Left kidney (tissue), 2 donors: ENCODE data around the gene RHOT2. TPM values are rescaled to one million over a fixed set of nuclear protein-coding genes. Genes with fewer than 3 reads are reported as not detected.
"Not testable (repeated sequence)": the region's sequence is repeated elsewhere in the genome, so short reads cannot be mapped to it uniquely, and the experiment has no call there.

Source experiments
- DNase-seq: peaks from one replicate; pipeline ENCODE4 v3.0.0-alpha.2; 2013
- polyA plus RNA-seq: library from polyadenylated mRNA; unstranded; fragments of 120-200 nt; gene quantifications from one replicate; pipeline ENCODE4 v1.2.1, GENCODE V29; 2013; ENCODE audit not compliant: insufficient read length

RHOT2 gene
- polyA plus RNA-seq, 1 donor: 70.8 TPM

GRCh38 chr16:712740-713250 lies 44.9 kb downstream of the RHOT2 start:
- not testable (repeated sequence) for DNase-seq

- no peak for DNase-seq
Observed at GRCh38 chr16:714079-714478, 46.1 kb downstream of the RHOT2 start.

- no peak for DNase-seq
Observed at GRCh38 chr16:714558-715476, 46.9 kb downstream of the RHOT2 start, which contains the start of gene METRN. Gene METRN, plus strand, starts transcription at chr16:715118. Its CDS starts 172 bp downstream, at chr16:715290.

GRCh38 chr16:715477-716199 lies 47.7 kb downstream of the RHOT2 start:
- no peak for DNase-seq

GRCh38 chr16:716200-716568 lies 48.3 kb downstream of the RHOT2 start:
- no peak for DNase-seq

GRCh38 chr16:716768-717325 lies 48.9 kb downstream of the RHOT2 start:
- no peak for DNase-seq

- DNase-seq: no peak
Observed at GRCh38 chr16:717450-718245, 49.7 kb downstream of the RHOT2 start.

GRCh38 chr16:718389-718788 lies 50.5 kb downstream of the RHOT2 start:
- no peak for DNase-seq

GRCh38 chr16:718922-719321 lies 51.0 kb downstream of the RHOT2 start:
- no peak for DNase-seq

GRCh38 chr16:719815-720446 lies 52.0 kb downstream of the RHOT2 start:
- no peak for DNase-seq

GRCh38 chr16:720447-720989 lies 52.6 kb downstream of the RHOT2 start:
- DNase-seq: peak; percentile 61

GRCh38 chr16:720990-721764 lies 53.2 kb downstream of the RHOT2 start, which contains the start of gene ANTKMT:
Gene ANTKMT, plus strand, starts transcription at chr16:721146. Its CDS starts 129 bp downstream, at chr16:721275.
- DNase-seq: peak; percentile 72

GRCh38 chr16:721765-722540 lies 54.0 kb downstream of the RHOT2 start:
- DNase-seq: no peak

- DNase-seq: no peak
Observed at GRCh38 chr16:722835-723633, 55.1 kb downstream of the RHOT2 start.

GRCh38 chr16:723695-724094 lies 55.8 kb downstream of the RHOT2 start:
- DNase-seq: no peak
